Measurements from ENCODE around the gene PHPT1.
"Not testable (repeated sequence)": the region's sequence is repeated elsewhere in the genome, so short reads cannot be mapped to it uniquely, and the experiment has no call there.

Gene PHPT1

DNA sequence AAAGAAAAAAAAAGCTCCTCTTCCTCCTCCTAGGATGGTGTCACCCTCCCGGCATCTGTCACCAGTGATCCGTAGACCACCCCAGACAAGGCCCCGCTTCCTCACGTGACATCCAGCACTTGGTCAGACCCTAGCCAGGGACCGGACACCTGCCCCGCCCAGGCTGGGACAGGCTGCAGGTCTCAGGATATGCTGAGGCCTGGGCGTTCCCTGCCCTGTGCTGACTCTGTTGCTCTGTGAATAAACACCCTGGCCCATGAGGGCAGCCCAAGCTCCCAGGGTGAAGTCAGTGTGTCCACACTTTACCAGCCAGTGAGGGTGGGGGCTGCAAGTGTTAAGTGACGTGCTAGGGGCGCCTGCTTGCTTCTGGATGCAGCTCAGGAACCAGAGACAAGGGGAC, 11.3 kb downstream of the PHPT1 start:
- DNase-seq (ENCODE audit: low read depth): no peak

GRCh38 chr9:136860933-136861873, 12.0 kb downstream of the PHPT1 start:
- DNase-seq (ENCODE audit: low read depth): no peak

DNA sequence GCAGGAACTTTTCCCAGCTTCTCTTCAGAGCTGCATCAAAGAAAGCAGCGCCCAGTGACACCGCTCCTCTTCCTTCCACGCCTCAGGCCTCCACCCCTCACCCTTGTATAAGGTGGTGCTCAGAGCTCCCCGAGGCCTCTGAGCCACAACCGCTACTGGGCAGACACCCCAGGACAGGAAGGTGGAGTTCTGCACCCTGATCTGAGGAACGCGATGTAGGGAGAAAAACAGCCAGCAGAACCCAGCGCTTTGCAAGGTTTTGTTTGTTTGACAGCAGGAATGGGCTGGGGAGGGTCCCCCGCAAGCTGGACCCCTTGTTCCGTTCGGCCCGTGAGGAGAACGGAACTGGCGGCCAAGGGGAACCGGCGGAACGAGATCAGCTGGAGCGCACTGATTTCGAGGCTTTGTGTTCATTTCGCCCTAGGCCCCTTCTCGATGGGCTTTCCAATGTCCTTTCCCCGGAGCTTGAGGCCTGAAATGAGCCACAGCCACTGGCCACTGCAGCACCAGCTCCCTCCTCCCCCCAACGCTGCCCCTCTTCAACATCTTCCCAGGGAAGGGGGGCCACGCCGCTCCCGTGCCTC, 12.8 kb downstream of the PHPT1 start:
- DNase-seq (ENCODE audit: low read depth): no peak

- no peak for DNase-seq (ENCODE audit: low read depth)
These were observed 13.8 kb downstream of the PHPT1 start for GRCh38 chr9:136862849-136863622.

DNA sequence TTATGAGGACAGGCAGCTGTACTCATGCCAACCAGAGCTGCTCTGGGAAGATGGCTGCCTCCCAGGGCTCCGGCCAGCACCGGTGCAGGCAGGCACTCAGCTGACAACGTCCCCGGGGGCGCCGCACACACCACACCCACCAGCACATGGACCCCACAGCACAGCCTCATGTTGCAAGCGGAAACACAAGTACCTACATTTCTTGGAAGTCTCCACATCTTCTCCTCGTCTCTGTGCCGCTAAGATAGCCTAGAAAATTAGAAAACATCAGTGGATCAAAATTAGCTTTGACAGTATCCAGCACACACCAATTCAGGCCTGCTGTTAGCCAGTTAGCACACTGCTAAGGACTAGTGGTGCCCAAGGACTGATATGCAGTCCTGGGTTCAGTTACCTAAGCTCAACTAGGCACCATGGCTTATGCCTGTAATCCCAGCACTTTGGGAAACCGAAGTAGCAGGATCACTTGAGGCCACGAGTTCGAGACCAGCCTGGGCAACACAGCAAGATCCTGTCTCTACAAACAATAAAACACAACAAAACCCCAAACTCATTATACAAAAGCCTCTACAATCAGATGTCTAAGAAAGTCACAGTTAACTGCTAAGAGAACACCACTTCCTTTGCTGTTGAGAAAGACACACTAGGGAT, 14.5 kb downstream of the PHPT1 start:
- DNase-seq (ENCODE audit: low read depth): no peak

DNA sequence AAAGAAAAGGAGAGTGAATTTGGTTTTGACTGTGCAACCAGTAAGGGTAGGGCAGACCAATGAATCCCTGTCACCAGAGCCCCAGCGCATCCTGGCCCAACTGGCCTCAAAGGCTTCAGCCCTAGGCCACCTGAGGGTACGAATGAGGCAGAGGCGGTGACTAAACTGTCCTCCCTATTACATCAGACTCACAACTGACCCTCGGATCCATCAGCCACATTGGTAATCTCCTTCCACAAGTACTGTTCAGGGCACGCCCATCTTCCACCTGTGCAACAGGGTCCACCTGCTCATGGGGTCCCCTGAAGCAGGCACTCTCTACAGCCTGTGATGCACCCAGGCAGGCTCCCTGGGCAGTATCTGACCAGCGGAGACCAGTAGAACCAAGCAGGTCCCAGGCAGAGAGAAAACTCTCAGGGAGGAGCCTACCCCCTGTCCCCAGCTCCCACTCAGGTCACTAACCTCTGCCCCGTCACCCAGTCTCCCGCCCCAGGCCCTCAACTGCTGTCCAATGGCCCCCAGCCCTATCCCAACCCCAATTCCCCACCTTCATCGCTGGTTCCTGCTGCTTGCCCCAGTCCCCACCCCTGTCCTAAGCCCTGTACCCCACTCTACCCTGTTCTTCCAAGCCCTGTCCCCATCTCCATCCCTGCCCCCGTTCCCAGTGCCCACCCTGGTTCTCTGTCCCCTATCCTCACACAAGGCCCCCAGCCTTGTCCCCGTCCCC, 16.0 kb downstream of the PHPT1 start:
- DNase-seq (ENCODE audit: low read depth): no peak

GRCh38 chr9:136865768-136866103, 16.5 kb downstream of the PHPT1 start:
- DNase-seq (ENCODE audit: low read depth): no peak

DNA sequence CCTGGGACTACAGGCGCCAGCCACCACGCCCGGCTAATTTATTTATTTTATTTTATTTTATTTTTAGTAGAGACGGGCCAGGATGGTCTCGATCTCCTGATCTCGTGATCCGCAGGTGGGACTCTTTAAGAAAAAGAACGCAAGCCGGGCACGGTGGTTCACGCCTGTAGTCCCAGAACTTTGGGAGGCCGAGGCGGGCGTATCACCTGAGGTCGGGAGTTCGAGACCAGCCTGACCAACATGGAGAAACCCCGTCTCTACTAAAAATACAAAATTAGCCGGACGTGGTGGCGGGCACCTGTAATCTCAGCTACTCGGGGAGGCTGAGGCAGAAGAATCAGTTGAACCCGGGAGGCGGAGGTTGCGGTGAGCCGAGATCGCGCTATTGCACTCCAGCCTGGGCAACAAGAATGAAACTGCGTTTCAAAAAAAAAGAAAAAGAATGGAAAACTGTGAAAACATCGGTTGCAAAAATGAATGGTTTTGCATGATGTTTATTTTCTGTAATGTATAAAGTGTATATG, 17.8 kb downstream of the PHPT1 start:
- DNase-seq (ENCODE audit: low read depth): not testable (repeated sequence)

GRCh38 chr9:136867480-136867879, 18.3 kb downstream of the PHPT1 start:
- no peak for DNase-seq (ENCODE audit: low read depth)

- DNase-seq (ENCODE audit: low read depth): no peak
These were observed 18.7 kb downstream of the PHPT1 start for GRCh38 chr9:136867917-136868316.

GRCh38 chr9:136868644-136869043, 19.4 kb downstream of the PHPT1 start:
- no peak for DNase-seq (ENCODE audit: low read depth)

DNA sequence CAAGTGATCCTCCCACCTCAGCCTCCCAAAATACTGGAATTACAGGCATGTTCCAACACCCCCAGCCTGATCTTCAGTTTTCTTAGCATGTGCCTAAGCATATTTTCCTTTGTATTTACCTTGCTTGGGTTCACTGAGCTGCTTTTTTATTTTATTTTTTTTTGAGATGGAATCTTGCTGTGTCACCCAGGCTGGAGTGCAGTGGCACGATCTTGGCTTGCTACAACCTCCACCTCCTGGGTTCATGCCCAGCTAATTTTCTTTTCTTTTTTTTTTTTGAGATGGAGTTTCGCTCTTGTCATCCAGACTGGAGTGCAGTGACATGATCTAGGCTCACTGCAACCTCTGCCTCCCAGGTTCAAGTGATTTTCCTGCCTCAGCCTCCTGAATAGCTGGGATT, 20.4 kb downstream of the PHPT1 start:
- not testable (repeated sequence) for DNase-seq (ENCODE audit: low read depth)

- no peak for DNase-seq (ENCODE audit: low read depth)
These were observed 25.9 kb downstream of the PHPT1 start for GRCh38 chr9:136875155-136875554.

- DNase-seq (ENCODE audit: low read depth): no peak
These were observed 27.3 kb downstream of the PHPT1 start for GRCh38 chr9:136876476-136876875.

- no peak for DNase-seq (ENCODE audit: low read depth)
These were observed 31.4 kb downstream of the PHPT1 start for GRCh38 chr9:136880651-136881050.

DNA sequence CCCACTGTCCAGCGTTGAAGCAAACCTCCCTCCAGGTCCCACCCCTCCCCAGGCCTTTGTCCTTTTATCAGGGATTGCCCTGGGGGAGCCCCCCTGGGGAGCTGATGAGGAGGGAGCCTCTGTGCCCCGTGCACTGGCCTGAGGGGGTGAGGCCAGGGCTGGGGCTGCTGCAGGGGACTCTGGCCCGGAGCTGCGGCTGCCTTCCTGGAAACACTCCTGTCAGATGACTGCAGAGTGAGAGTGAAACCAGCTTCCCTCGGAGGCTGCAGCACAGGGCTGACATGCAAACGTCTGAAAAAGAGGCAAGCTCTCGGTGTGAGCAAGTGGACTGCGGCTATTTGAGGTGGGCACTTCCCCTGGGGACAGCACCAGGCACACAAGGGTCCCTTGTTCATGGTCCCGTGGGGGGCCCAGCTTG, 32.5 kb downstream of the PHPT1 start:
- no peak for DNase-seq (ENCODE audit: low read depth)

GRCh38 chr9:136882109-136882946, 33.1 kb downstream of the PHPT1 start:
- peak; percentile 32 for DNase-seq (ENCODE audit: low read depth)

GRCh38 chr9:136882947-136883283, 33.7 kb downstream of the PHPT1 start:
- DNase-seq (ENCODE audit: low read depth): not testable (repeated sequence)

DNA sequence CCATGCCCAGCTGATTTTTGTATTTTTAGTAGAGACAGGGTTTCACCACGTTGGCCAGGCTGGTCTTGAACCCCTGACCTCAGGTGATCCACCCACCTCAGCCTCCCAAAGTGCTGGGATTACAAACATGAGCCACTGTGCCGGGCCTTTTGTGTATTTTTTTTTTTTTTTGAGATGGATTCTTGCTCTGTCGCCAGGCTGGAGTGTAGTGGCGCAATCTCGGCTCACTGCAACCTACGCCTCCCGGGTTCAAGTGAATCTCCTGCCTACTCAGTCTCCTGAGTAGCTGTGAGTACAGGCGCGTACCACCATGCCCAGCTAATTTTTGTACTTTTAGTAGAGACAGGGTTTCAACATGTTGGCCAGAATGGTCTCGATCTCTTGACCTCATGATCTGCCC, 34.5 kb downstream of the PHPT1 start:
- DNase-seq (ENCODE audit: low read depth): not testable (repeated sequence)

GRCh38 chr9:136885950-136886578, 36.9 kb downstream of the PHPT1 start, which contains the start of gene TRAF2:
TSS of gene TRAF2 (plus strand) at chr9:136886516. CDS start at chr9:136898741, 12,225 bp downstream.
- DNase-seq (ENCODE audit: low read depth): peak; percentile 98

Data from fibroblast of the conjunctiva (primary cell).